Stimulated activated CD4-positive, alpha-beta T cell treated with anti-CD3 and anti-CD28 coated beads, Interleukin-12 subunit alpha, Interleukin-12 subunit beta, amount 100 ng/mL, for 24 hours (primary cell): ENCODE measurements around the gene RSBN1L.

Experiments
- DNase-seq, 2 experiments: peaks; one replicate each; pipeline ENCODE4 v3.0.0-alpha.2; 2020; ENCODE audit warnings: low read depth in 2 of 2

Gene RSBN1L

DNA sequence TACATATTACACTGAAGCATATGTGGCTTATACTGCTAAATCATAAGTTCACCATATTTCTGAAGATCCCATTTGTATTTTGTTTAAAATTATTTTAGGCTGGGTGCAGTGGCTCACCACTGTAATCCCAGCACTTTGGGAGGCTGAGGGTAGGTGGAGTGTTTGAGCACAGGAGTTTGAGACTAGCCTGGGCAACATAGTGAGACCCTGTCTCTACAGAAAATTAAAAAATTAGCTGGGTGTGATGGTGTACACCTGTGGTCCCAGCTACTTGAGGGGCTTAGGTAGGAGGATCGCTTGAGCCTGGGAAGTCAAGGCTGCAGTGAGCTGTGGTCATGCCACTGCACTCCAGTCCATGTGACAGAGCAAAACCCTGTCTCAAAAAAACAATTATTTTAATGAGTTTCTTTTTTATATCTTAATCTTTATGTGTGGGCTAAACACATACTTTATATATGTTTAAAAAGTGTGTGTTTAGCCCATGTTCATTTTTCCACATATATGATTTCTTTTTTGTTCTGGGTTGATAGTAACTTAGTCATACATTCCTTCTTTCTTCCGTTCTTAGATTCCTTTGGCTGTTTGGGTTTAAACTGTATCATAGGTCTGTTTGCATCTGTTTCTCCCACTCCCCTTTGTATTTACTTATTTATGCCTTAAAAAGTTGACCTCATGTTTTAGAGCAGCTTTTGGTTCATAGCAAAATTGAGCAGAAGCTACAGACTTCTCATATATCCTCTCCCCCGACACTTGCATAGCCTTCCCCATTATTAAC, 33.5 kb downstream of the RSBN1L start:
- no peak for DNase-seq

DNA sequence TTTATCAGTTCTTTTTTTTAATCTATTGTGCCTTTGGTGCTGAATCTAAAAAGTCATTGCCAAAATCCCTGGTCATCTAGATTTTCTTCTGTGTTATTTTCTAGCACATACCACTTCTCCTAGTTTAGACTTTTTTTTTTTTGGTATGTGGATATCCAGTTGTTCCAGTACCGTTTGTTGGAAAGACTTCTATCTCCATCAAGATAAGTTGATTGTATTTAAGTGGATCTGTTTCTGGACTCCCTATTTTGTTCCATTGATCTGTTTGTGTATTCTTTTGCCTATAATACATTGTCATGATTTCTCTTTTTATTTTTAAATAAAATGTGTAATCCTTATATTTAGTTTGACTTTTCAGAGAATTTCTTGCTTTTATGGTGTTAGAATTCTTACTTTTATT, 35.5 kb downstream of the RSBN1L start:
- no peak for DNase-seq

DNA sequence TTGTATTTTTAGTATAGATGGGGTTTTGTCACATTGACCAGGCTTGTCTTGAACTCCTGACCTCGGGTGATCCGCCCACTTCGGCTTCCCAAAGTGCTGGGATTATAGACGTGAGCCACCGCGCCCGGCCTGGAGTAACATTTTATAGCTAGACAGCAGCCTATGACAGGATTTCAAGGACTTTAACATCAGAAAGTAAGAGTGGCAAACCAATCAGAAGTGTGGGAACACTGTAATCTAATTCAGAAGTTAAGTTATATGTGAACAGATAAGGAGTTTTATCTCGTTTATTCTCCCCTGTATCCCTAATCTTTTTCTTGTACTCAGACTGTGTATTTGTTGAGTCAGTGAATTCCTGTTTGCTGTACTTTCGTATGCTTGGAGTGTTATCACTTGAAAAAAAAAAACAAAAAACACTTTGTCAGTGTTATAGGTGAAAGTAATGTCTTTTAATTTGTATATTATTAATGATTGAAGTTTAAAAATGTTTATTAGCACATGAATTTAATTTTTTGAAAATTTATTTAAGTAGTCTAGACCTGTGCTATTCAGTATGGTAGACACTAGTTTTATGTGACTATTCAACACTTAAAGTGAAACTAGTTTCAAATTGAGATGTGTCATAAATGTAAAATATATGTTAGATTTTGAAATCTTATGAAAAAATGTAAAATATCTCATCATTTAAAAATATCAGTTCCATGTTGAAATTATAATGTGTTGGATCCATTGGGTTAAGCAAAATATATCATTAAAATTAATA, 38.6 kb downstream of the RSBN1L start:
- DNase-seq = no peak

DNA sequence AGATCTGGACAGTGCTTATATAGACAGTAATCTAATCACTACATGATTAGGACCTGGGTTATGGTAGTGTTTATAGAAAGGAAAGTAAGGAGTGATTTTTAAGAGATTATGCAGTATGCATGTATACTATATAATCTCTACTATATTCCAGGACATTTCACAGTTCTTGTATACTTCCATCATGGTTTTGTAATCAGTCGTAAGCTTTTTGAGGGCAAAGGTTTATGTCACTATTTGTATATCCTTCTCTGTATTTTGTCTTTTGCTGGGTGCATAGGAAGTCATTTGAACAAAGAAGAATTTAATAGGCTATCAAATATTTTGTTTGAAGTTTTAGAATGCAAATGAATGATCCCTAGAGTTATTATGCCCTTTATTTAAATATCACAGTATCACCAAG, 39.2 kb downstream of the RSBN1L start:
- DNase-seq = no peak

DNA sequence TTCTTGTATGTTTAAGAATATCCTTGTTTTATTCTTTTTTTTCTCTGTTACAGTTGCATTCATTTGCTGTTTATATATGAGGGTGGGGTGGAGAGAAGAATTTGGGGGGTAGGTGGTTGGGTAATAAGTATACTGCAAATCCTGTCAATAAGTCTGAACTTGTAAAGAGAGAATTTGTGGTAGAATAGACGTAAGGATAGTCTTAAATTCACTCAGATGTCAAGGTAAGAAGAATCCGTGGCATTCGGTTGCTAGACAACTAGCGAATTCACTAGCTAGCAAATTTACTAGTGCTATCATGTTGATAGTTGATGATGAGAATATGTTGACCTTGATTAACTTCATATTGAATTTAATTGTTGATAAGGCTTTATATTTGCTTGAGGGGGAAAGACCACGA, 40.7 kb downstream of the RSBN1L start:
- DNase-seq = no peak

DNA sequence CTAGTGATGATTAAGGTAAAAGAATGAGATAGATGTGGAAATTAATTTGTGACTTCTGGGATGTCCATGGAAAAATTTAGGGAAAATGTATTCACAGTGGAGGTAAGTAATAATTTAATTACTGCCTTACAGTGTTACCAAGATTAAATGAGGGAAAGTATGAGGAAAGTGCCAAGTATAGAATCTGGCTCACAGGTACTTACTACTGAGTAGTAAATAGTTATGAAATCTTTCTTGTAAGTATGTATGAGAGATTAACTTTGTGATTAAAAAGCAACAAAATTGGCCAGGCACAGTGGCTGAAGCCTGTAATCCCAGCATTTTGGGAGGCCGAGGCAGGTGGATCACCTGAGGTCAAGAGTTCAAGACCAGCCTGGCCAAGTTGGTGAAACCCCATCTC, 42.1 kb downstream of the RSBN1L start:
- no peak for DNase-seq

DNA sequence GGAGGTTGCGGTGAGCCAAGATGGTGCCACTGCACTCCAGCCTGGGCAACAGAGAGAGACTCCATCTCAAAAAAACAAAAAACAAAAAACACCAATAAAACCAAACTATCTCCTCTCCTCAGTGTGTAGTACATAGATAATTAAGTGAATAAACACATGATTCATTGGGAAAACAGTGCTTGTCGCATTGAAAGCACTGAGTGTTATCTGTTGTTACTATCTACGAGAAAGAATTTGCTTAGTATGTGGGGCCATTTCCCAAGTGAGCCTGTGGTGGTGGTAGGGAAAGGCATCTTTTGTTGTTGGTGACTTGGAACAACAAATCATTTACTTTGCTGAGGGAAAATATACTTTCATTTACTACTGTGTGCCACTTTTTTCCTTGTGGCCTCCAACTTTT, 42.6 kb downstream of the RSBN1L start:
- no peak for DNase-seq

DNA sequence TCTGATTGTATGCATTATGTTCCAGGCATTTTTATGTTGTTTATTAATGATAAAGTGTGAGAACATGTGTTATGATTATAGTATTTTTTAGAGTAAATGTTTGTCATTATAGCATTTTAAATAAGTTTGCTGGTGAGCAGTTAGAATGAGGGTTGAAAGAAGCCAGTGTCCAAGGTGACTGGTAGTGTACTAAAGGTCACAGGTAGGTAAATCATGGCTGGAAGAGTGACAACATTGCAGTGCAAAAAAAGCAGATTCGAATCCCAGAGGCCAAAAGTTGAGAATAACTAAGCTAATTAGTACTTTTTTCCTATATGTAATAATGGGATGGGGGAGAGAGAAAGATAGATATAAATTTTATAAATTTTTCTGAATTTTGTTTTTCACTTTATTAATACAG, 44.0 kb downstream of the RSBN1L start:
- no peak for DNase-seq

DNA sequence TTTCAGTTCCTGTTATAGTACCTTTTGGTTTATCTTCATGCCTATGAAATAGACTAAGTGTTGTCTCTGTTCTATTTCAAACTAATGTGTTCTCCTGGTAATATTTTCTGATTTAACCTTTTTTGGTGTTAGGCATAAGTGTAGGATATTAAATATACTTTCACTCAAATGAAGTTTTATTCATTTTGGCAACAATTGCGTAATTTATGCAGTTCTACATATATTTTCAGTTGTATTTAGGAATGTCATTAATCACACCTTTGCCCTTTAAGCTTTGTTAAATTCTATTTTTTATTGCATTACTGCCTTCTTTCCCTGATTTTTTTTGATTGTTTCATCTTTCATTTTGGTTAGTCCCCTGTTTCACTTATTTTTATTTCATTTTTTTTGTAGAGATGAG, 47.3 kb downstream of the RSBN1L start:
- no peak for DNase-seq

DNA sequence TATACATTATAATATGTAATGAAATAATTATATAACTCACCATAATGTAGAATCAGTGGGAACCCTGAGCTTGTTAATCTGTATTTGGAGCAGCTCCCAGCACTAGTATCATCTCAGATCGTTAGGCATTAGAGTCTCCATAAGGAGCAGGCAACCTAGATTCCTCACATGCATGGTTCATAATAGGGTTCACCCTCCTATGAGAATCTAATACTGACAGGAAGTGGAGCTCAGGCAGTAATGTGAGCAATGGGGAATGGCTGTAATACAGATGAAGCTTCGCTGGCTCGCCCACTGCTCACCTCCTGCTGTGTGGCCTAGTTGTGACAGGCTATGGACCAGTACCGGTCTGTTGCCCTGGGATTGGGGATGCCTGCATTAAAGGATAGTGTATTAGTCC, 49.5 kb downstream of the RSBN1L start:
- DNase-seq = no peak

DNA sequence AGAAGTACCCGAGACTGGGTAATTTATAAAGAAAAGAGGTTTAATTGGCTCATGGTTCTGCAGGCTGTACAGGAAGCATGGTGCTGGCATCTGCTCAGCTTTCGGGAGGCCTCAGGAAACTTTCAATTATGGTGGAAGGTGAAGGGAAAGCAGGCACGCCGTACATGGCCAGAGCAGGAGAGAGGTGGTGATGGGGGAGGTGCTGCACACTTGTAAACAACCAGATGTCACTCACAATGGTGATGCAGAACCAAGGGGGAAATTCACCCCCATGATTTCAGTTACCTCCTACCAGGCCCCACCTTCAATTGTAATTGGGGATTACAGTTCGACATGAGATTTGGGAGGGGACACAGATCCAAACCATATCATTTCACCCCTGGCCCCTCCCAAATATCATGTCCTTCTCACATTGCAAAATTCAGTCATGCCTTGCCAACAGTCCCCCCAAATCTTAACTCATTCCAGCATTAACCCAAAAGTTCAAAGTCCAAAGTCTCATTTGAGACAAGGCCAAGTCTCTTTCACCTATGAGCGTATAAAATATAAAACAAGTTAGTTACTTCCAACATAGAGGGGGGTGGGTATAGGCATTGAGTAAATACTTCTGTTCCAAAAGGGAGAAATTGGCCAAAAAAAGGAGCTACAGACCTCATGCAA, 50.0 kb downstream of the RSBN1L start:
- no peak for DNase-seq

DNA sequence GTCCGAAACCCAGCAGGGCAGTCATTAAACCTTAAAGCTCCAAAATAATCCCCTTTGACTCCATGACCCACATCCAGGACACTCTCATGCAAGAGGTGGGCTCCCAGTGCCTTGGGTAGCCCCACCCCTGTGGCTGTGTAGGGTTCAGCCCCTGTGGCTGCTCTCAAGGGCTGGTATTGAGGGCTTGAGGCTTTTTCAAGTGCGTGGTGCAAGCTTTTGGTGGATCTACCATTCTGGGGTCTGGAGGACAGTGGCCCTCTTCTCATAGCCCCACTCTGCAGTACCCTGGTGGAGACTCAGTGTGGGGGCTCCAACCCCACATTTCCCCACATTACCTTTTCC, 50.5 kb downstream of the RSBN1L start:
- DNase-seq = no peak

DNA sequence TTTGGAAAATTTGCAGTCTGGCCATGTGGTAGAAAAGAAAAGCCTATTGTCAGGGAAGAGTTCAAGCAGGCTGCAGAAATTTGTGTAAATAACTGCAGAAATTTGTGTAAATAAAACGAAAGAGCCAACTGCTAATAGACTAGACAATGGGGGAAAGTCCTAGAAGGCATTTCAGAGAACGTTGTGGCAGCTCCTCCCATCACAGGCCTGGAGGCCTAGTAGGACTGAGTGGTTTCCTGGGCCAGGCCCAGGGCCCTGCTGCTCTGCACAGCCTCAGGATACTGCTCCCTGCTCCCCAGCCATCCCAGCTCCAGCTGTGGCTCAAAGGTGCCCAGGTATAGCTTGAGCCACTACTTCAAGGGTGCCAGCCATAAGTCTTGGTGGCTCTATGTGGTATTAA, 50.9 kb downstream of the RSBN1L start:
- DNase-seq = no peak

DNA sequence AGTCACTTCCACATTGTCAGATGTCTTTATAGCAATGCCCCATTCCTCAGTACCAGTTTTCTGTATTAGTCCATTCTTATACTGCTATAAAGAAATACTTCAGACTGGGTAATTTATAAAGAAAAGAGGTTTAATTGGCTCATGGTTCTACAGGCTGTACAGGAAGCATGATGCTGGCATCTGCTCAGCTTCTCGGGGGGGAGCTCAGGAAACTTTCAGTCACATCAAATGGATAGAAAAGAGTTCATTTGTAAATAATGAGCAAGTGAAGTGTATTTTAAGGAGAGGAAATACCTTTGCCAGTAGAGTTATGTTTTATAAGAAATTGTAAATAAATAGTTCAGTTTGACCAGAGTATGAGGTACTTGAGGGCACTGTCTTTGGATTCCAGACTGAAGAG, 51.5 kb downstream of the RSBN1L start:
- DNase-seq = no peak

DNA sequence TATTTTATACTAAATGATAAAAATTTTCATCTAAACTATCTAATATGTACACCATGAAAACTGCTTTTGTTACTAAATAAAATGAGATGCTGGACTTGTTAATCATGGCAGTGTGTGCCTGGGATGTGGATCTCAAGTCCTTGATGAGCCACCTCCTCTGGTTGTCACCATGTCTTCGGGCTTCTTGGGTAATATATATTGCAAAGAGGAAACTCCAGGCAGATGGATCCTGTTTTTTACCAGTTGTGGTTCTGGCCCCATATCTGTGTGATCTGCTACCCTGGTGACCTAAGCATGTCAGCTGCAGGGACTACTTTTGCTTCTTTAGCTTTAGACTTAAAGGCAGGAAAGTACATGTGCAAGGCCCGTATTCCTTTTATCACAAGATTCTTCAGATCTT, 55.8 kb downstream of the RSBN1L start:
- no peak for DNase-seq

DNA sequence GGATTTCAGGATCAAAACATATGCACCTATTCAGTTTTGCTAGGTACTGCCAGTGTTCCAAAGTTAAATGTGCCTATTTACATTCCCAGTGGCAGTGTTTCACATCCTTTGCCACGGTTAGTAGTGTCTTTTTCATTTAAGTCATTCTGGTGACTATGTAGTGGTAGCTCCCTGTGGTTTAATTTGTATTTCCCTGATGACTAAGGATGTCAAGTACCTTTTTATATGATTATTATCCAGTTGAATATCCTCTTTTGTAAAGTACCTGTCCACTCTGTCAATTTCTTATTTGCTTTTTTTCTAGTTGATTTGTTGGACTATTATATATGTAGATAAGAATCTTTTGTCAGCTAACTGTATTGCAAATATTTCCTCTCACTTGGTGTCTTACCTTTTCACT, 56.9 kb downstream of the RSBN1L start:
- no peak for DNase-seq

DNA sequence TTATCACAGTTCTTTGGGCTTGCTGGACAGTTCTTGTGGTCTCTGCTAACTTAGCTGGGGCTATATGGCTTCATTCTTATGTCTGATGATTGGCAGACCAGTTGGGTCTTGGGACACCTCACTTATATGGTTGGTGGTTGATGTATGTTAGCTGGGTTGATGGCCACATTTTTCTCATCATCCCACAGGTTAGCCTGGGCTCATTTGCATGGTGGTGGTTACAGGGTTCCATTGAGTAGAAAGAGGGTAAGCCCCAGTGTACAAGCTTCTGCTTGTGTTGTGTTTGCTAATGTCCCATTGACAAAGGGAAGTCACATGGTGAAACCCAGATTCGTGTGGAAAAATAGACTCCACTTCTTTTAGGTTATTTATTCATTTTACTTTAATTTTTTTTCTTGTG, 61.3 kb downstream of the RSBN1L start:
- no peak for DNase-seq

DNA sequence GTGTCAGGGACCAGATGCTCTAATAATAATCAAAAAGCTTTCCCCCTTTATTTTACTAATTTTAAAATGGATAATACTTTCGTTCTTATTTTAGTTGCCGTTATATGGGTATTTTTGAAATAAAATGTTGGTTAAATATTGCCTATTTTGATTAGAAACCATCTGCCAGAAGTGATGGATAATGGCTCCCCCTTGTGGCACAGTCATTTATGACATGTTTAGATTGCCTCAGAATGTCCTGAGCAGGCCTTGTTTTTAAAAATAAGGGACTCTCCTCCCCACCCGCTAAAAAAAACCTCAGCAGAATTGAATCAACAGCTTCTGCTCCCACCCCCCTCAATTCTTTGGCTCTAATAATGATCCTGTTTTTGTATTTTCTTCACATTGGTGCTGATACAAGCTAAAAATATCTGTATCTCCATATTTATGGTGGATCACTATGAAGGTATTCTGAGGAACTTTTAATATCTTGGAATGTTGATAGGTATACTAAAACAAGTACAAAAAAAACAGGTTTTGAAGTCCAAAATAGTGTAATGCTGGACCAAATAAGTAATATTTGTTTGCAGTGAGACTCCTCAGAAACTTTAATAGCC, 63.1 kb downstream of the RSBN1L start:
- DNase-seq = peak; percentile 29 to 49

DNA sequence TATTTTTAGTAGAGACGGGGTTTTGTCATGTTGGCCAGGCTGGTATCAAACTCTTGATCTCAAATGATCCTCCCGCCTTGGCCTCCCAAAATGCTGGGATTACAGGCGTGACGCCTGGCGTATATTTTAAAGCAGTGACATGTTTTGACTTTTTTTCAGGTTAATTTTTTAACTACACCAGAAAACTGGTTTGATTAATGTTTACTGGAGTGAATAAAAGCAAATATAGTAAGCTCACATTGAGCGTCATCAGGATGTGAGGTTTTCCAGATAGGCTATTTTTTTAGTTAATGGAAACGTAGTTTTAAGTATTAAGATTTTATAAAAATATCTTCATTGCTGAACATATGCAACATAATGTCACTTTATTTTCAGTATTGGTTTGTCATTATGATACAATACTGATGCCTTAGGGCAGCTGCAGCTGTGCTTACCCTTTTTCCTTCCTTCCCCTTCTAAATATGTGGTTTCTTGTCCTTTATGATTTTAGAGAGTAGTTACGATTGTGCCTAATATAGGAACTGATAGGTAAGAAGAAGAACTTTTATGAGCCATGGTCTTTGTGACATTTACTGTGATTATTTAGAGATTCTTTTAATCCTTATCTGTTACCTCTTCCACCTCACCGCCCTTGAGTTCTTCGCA, 64.7 kb downstream of the RSBN1L start:
- DNase-seq = no peak

DNA sequence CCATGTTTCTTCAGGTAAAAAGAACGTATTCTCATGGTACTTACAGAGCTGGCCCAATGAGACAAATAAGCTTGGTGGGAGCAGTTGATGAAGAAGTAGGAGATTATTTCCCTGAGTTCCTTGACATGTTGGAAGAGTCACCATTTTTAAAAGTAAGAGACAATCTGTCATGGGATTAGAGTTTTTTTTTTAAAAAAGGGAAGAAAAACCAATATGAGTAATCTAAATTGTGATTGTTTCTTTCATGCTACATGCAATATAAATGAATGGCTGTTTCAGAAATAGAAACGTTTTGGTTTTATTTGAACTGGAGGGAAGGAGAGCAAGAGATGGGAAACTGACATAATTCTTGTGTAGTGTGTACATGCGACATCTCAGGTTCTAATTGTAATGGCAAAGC, 69.2 kb downstream of the RSBN1L start:
- DNase-seq = no peak

DNA sequence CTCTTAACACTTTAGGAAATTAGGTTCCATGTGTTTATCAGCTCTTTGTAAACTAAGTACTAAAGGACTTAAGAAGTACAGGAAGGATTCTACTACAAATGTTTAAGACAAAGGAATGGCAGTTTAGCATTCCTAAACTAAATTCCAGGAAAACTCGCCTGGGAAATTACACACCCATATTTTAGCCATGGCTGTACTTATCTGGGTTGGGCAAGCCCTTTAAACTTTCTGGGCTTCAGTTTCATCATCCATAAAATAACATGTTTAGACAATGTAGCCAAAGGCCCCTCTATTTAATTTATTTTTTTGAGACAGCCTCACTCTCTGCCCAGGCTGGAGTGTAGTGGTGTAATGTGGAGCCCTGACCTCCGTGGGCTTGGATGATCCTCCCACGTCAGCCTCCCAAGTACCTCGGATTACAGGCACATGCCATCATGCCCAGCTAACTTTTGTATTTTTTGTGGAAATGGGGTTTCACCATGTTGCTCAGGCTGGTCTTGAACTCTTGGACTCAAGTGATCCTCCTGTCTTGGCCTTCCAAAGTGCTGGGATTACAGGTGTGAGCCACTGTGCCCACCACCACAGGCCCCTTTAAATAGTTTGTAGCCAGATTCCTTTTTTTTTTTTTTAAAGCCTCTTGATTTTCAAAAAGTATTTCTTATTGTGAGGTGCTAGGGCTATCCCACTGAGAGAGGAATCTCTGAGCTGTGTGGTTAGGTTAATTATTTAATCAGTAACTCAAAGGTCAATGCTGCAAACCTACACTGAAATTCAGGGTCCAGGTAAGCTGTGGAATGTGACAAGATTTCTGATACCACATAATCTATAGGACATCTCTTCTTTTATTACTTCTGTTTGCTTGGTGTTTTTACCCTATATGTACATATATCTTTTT, 69.9 kb downstream of the RSBN1L start:
- DNase-seq = no peak
